Mammary epithelial cell (primary cell): ENCODE data around the gene DDX19B.

ENCODE experiments used
- EZH2 ChIP-seq: IDR thresholded peaks from 2 replicates; pipeline ENCODE4 v1.6.1; 2012; ENCODE audit warnings: low read length, inconsistent platforms, borderline replicate concordance
- TF ChIP-seq, protein P1 (sequence below), 2 donors: IDR thresholded peaks in 1 of 2; conservative IDR thresholded peaks in 1 of 2; 2 replicates each; pipeline ENCODE4 v1.5.1; 2011 to 2012; ENCODE audit warnings: inconsistent platforms in 2 of 2, low read length in 2 of 2, mild to moderate bottlenecking in 2 of 2, control low read depth in 1 of 2, low read depth in 1 of 2; ENCODE audit not compliant: insufficient read depth in 1 of 2; ENCODE audit errors: extremely low read depth in 1 of 2

DNA sequence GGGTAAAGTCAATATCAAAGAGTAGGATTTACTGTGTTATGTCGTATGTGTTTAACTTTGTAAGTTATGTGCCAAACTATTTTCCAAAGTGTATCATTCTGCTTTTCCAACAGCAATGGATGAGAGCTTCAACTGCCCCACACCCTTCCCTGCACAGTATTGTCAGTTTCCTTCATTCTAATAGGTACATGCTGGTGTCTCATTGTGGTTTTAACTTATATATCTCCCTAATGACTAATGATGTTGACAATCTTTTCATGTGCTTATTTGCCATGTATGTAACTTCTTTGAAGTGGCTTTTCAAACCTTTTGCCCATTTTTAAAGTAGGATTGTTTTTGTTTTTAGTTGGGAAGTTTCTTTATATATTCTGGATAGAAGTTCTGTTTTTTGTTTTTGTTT is 3.8 kb downstream of the DDX19B start:
- TF ChIP-seq, protein P1, sequence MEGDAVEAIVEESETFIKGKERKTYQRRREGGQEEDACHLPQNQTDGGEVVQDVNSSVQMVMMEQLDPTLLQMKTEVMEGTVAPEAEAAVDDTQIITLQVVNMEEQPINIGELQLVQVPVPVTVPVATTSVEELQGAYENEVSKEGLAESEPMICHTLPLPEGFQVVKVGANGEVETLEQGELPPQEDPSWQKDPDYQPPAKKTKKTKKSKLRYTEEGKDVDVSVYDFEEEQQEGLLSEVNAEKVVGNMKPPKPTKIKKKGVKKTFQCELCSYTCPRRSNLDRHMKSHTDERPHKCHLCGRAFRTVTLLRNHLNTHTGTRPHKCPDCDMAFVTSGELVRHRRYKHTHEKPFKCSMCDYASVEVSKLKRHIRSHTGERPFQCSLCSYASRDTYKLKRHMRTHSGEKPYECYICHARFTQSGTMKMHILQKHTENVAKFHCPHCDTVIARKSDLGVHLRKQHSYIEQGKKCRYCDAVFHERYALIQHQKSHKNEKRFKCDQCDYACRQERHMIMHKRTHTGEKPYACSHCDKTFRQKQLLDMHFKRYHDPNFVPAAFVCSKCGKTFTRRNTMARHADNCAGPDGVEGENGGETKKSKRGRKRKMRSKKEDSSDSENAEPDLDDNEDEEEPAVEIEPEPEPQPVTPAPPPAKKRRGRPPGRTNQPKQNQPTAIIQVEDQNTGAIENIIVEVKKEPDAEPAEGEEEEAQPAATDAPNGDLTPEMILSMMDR (conservative IDR thresholded peaks at IDR 0.05 in 1 of 2, IDR thresholded peaks at IDR 0.05 in 1 of 2; ENCODE audit: extremely low read depth in 1 of 2, insufficient read depth in 1 of 2, low read depth in 1 of 2, low read length in 2 of 2) = no peak
- TF ChIP-seq EZH2 = no peak
